ENCODE data around the gene UBE2L6.
"Not testable (repeated sequence)": the region's sequence is repeated elsewhere in the genome, so short reads cannot be mapped to it uniquely, and the experiment has no call there.

The UBE2L6 gene

DNA sequence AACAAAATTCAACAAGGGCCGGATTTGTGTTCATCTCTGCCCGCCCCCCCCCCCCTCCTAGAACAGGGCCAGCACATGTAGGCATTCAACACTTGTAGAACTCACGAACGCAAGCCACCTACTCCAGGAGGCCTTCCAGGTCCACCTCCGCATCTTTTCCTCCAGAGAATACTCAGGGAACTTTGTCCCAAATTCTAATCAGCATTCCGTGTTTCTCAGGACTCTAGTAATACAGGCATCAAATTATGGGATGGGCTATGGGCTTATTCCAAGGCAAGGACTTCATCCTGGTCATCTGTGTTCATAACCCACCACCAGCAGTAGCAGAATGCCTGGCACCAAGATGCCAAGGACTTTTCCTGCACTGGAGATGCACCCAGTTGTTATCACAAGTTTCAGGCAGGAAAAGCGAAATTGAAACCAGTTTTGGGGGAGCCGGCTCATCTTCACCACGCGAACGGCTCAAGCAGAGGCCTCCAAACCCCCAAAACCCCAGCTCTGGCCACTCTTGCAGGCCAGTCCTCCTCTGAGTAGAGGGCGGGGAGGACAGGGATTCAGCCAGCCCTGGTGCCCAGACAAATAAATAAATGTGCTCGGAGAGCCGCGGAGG is 462 bp downstream of the UBE2L6 start:
- no peak for DNase-seq (ENCODE audit: low read depth, low spot score)

DNA sequence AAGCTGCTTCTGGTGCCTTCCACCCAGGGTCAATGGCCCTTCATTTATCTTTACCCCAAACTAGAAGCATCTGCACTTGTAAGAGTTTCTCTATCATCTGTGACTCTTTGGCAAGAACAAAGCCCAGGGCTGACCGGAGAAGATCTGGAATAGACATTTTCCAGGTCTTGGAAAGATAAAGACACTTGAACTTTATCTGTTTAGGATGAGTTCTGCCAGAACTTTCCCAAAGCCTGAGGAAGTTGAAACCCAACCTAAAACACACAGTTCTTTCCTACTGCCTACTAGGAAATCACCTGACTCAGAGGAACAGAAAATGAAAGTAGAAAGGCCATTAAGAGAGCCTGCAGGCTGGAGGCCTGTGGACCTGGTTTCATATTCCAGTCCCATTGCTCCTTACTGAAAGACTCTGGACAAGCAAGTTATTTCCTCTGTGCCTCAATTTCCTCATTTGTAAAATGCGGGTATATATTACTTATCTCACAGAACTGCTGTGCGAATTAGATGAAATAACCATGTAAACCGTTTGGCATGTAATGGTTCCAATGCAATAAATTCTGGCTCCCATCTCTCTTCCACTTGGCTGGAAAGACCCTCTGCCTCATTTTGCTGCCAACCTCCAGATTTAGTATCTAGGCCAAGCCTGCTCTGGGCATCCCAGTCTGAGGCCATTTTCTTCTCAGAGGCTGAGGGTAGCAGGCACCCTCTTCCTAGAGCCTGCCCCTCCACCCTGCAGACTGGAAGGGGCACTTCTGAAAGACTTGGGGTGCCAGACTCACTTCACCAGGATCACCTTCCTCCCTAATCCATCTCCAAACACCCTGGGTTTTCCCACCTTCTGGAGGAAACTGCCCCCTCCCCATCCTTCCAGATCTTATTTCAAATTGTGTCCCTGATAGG is 1.2 kb downstream of the UBE2L6 start:
- no peak for DNase-seq (ENCODE audit: low read depth, low spot score)

DNA sequence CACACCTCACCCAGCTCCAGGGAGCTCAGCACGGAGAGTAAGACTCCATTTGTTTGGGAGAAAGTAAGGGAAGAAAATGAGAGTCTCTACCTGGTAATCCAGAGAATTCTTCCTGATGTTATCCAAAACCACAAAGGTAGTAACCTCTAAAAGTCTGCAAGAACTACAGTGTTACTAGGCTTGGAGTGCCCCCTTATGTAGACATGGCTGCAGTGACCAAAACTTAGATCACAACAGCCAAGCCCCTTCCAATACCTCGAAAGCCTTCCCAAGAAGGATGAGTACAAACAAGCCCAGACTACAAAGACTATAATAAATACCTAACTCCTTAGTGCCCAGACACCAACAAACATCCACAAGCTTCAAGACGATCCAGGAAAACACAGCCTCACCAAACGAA is 4.9 kb downstream of the UBE2L6 start:
- peak; percentile 51 for DNase-seq (ENCODE audit: low read depth, low spot score)

- DNase-seq (ENCODE audit: low read depth, low spot score): no peak
Observed at GRCh38 chr11:57560146-57560545, 7.3 kb downstream of the UBE2L6 start.

- no peak for DNase-seq (ENCODE audit: low read depth, low spot score)
Observed at GRCh38 chr11:57556041-57556440, 11.4 kb downstream of the UBE2L6 start.

GRCh38 chr11:57555393-57555792 is 12.1 kb downstream of the UBE2L6 start:
- no peak for DNase-seq (ENCODE audit: low read depth, low spot score)

DNA sequence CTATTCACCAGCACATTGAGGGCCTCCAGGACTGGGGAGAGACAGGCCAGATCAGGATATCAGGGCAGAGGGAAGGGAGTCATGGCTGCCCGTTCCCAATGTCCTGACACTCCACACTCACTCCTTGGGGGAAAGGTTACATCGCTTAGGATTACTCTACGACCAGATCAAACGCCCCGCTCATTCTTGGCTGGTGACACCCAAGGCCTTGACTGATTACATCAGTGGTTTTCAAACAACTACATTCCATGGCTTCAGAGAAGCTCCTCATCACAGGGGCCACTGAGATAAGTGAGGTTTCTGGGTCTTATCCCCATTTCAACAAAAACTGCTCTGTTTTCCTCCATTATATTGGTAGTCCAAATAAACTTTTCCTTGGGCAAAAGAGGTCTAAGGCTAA is 15.0 kb downstream of the UBE2L6 start:
- DNase-seq (ENCODE audit: low read depth, low spot score): peak; percentile 43

DNA sequence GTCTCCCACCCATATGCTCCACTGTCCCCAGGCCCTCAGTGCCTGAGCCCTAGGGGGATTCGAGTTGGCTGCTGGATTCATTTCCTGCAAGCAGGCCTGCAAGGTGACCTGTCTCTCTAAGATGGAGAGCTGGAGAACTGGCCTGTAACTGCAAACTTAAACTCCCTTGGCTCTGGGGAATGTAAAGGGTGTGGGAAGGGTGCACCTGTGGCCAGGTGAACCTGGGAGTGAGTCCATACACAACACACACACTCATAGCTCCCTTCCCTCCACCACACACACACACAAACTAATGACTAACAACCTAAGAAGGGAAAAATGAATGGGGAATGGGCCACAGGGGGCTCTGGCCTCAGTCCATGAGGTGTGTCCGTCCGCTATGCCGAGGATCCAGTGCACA is 15.5 kb downstream of the UBE2L6 start:
- DNase-seq (ENCODE audit: low read depth, low spot score): no peak

DNA sequence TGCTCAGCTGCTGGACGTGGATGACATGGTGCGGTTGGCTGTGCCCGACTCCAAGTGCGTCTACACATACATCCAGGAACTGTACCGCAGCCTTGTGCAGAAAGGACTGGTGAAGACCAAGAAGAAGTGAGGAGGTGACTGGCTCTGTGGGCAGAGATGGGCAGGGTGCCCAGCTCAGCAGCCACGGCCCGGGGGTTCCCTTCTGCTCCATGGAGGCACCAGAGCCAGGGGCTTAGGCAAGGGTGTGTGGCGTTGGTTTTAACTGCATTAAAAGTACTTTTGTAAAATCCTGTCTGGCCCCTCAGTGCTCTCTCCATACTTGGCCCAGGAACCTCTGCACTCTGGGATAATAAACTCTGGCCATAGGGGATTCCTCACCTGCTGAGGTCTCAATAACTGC is 17.5 kb downstream of the UBE2L6 start:
- no peak for DNase-seq (ENCODE audit: low read depth, low spot score)

GRCh38 chr11:57547854-57548377 is 19.6 kb downstream of the UBE2L6 start:
- no peak for DNase-seq (ENCODE audit: low read depth, low spot score)

DNA sequence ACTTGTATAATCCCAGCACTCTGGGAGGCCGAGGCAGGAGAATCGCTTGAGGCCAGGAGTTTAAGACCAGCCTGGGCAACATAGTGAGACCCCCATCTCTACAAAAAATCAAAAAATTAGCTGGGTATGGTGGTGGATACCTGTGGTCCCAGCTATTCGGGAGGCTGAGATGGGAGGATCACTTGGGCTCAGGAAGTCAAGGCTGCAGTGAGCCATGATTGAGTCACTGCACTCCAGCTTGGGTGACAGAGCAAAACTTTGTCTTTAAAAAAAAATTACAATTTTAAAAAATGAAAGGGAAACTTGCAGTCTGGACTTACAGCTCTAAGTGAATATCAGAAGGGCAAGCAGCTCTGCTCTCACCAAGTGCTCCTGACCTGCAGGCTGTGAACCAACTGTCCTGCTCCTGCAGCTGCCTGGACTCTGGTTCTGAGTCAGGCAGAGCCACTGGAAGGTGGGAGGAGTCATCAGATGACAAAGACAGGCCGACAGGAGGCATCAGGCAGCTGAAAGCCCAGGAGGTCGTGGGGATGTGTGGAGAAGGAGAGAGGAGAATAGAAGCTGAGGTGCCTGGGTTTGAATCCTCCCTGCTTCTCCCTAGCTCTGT is 20.5 kb downstream of the UBE2L6 start:
- peak; percentile 73 for DNase-seq (ENCODE audit: low read depth, low spot score)

- no peak for DNase-seq (ENCODE audit: low read depth, low spot score)
Observed at GRCh38 chr11:57546451-57546850, 21.0 kb downstream of the UBE2L6 start.

DNA sequence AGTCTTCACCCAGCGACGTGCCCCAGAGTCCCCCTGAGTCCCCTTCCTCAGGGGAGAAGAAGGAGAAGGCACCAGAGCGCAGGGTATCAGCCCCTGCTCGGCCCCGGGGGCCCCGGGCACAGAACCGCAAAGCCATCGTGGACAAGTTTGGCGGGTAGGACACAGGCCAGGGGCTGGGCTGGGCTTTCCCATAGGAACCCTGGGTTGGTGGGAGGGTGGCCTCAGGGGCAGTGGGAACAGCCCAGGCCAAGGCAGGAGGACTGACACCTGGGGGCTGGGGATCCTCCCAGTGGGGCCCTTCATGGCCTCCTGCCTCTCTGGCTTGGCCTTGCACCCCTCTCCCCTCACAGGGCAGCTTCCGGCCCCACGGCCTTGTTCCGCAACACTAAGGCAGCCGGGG is 21.6 kb downstream of the UBE2L6 start:
- no peak for DNase-seq (ENCODE audit: low read depth, low spot score)

DNA sequence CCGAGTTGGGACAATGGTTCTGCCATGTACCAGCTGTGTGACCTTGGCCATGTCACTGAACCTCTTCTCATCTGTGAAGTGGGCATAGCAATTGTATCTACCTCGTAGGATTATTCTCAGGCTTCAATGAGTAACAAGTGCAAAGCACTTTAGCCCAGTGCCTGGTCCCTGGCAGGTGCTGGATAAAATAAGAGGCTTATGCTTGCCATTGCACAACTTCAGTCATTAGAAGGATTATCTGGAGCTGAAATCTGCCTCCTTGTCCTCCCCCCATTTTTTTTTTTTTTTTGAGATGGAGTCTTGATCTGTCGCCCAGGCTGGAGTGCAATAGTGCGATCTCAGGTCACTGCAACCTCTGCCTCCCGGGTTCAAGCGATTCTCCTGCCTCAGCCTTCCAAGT is 22.9 kb downstream of the UBE2L6 start:
- no peak for DNase-seq (ENCODE audit: low read depth, low spot score)

DNA sequence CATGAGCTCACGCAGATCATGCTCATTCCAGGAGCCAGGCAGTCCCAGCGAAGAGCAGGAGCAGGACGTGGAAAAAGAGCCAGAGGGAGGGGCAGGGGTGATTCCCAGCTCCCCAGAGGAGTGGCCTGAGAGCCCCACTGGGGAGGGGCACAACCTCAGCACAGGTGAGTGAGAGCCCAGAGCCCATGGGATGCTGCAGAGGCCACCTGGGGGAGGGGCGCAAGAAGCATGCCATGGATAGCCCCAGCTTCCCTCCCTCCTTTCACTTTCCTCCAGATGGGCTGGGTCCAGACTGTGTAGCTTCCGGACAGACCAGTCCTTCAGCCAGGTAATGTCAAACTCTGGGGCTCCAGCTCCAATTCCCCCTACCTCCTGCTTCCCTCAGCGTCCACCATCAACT is 23.9 kb downstream of the UBE2L6 start:
- DNase-seq (ENCODE audit: low read depth, low spot score): peak; percentile 45

DNA sequence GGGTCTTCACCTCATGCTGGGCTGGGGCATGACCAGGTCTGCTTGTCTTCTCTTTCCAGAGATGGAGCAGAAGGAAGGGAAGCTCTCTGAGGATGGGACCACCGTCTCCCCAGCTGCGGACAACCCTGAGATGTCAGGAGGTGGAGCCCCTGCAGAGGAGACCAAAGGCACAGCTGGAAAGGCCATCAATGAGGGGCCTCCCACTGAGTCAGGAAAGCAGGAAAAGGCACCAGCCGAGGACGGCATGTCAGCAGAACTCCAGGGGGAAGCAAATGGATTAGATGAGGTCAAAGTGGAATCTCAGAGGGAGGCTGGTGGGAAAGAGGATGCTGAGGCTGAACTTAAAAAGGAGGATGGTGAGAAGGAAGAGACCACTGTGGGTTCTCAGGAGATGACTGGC is 24.9 kb downstream of the UBE2L6 start:
- DNase-seq (ENCODE audit: low read depth, low spot score): no peak

DNA sequence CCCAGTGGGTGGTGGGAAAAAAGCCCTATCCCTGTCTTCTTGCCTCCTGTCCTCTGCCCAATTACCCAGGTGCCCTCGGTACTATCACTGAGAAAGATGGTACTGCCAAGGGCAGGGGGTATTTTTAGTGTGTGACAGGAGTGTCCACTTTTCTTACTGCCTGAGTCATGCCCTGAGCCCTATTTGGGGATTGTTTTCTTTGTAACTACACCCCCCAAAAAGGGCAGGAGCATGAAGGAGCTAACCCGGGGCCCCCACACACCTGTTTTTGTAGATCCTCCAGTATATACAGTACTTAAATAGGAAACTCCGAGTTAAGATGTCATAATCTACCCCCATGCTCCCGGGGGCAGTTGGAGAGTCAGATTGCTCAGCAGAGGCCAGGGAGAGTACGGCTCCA is 26.3 kb downstream of the UBE2L6 start:
- no peak for DNase-seq (ENCODE audit: low read depth, low spot score)

DNA sequence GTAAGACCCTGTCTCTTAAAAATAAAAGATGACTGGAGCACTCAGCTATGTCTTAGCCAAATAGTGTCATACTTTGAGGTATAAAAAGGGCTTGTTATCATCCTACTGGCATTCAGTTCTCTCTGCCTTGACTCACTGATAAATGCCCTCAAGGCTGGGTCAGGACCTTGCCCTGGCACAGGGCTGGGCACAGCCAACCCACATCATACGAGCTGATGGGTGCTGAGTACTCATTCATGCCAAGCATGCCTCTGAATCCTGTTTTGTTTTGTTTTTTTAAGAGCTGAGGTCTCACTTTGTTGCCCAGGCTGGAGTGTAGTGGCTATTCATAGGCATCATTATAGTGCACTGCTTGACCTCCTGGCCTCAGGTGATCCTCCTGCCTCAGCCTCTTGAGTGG is 28.1 kb downstream of the UBE2L6 start:
- no peak for DNase-seq (ENCODE audit: low read depth, low spot score)

DNA sequence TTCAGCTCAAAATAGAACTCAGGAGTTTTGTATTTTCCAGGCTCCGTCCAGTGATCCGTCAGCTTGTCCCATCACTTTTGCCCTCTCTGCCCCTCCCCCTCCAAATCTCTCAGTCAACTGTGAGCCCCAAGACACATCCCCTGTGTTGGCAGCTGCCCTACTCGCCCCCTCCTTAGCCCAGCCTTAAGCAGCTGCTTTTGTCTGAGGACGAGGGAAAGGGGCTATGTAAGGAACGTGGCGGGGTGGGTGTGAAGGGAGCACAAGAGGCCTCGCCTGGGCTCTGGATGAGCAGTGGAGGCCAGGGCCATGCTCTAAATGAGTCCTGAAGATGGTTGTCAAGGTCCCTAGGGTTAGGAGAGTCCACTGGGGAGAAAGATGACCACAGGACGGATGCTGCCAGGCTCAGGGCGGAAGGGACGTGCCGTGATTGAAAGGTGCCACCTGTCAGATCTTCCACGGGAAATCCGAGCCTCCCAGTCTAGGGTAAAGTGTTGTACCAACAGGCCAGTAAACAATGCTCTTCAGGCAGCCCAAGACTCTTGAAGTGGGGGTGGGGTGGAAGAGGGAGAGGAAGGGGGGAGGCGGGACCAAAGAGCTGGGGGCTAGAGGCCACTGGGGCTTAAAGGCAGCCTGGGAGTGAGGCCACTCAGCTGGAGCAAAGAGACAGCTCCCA is 30.4 kb downstream of the UBE2L6 start, which contains the start of gene SMTNL1:
Gene SMTNL1 (plus strand): TSS at position 649 of the 673 bp plus-strand sequence. CDS start 5,048 bp downstream, outside the sequence.
- no peak for DNase-seq (ENCODE audit: low read depth, low spot score)

GRCh38 chr11:57534449-57534848 is 33.0 kb downstream of the UBE2L6 start:
- not testable (repeated sequence) for DNase-seq (ENCODE audit: low read depth, low spot score)

DNA sequence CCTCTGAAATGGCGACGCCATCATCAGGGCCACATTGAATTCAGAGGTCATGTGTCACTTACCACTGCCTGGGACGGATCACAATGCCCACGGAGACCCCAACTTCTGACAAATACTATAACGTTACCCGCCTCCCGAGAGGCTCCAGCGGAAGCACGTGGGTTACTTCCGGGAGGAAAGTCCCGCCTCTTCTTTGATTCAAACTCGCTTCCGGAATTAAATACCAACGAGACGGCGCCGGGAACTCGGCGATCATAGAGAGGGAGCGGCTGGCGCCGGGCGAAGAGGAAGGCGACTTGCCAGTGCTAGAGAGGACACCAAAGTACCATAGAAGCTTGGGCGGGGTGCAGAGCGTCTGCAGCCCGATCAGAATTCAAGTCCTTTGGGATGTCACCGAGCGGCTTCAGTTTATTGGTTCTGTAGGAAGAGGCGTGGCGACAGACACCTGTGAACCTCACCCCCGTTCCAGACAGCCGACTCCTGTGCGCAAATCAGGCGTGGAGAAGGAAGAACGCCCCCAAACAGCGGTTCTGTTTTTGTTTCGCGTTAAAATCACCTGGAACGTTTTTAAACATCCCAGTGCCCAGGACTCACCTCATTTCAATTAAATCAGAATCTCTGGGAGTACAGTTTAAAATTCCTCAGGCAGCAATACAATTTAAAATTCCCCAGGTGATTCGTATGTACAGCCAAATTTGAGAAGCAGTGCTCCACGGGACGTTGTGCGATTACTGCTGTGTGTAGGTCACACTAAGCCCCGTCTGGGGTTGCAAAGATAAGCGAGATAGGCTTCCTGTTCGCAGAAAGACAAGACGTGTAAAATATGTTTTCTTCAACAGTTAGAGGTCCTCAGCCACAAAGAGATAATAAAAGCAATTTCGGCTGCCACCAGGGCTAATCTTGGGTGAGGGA is 36.6 kb downstream of the UBE2L6 start, which contains the start of gene TIMM10:
Gene TIMM10 (minus strand): TSS at position 159 of the 912 bp plus-strand sequence. CDS start 565 bp downstream, outside the sequence.
- DNase-seq (ENCODE audit: low read depth, low spot score): peak; percentile 99
